Esophagus squamous epithelium (tissue), 4 donors: Measurements from ENCODE around the gene PLAC1.

Experiments
- CTCF ChIP-seq, 6 experiments: fragments of 450-650 bp in 4 of 6; fragments of 200-600 bp in 2 of 6; sonication (generic) in 2 of 6; IDR thresholded peaks; one replicate each; pipeline ENCODE4 v1.5.1; 2016 to 2019; ENCODE audit warnings: antibody characterized with exemption in 6 of 6, mild to moderate bottlenecking in 4 of 6, moderate library complexity in 4 of 6
- POLR2A ChIP-seq, 4 donors: fragments of 450-650 bp; IDR thresholded peaks; one replicate each; pipeline ENCODE4 v1.6.1; 2017; ENCODE audit warnings: antibody characterized with exemption in 4 of 4, mild to moderate bottlenecking in 4 of 4, moderate library complexity in 3 of 4

DNA sequence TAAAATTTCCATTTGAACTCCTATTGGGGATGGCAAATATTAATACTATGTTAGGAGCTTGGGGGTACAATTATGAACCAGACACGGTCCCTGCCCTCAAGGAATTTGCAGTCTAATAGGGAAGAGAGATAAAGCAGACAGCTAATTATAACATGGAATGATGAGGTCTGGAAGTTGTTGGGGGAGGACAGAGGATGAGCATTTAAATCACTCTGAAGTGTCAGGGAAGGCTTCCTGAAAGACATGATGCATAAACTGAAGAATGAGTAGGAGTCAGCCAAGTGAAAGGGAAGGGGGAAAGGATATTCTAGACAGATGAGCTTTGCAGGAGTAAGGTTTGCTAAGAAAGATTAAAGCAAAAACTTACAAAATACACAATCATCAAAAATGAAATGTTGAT is 15.9 kb downstream of the PLAC1 start:
- no peak for TF ChIP-seq CTCF (IDR thresholded peaks at IDR 0.05)
- TF ChIP-seq POLR2A (IDR thresholded peaks at IDR 0.05) = no peak
